Ammon's horn (tissue), 1 donor: ENCODE results near the gene LYPLAL1.
A peak's percentile ranks its signal among the peaks of the same experiment; 100 is the strongest.
"Not testable (repeated sequence)": the region's sequence is repeated elsewhere in the genome, so short reads cannot be mapped to it uniquely, and the experiment has no call there.

Source experiments
- DNase-seq: peaks from one replicate; pipeline ENCODE4 v3.0.0-alpha.2; 2016; ENCODE audit warnings: low spot score

LYPLAL1 gene

GRCh38 chr1:219163401-219163954 lies 10.2 kb upstream of the LYPLAL1 start:
- no peak for DNase-seq

- DNase-seq: no peak
These were observed 2.3 kb upstream of the LYPLAL1 start for GRCh38 chr1:219171192-219171935.

GRCh38 chr1:219172821-219173220 lies 857 bp upstream of the LYPLAL1 start:
- no peak for DNase-seq

- DNase-seq: no peak
These were observed 282 bp upstream of the LYPLAL1 start for GRCh38 chr1:219173434-219173757.

- peak; percentile 28 for DNase-seq
These were observed 958 bp downstream of the LYPLAL1 start for GRCh38 chr1:219174460-219175211.

- DNase-seq: no peak
These were observed 1.5 kb downstream of the LYPLAL1 start for GRCh38 chr1:219175212-219175564.

GRCh38 chr1:219176168-219176567 lies 2.5 kb downstream of the LYPLAL1 start:
- DNase-seq: no peak

GRCh38 chr1:219177363-219177762 lies 3.7 kb downstream of the LYPLAL1 start:
- no peak for DNase-seq

GRCh38 chr1:219177940-219178339 lies 4.3 kb downstream of the LYPLAL1 start:
- no peak for DNase-seq

GRCh38 chr1:219179293-219179692 lies 5.6 kb downstream of the LYPLAL1 start:
- no peak for DNase-seq

- DNase-seq: no peak
These were observed 10.7 kb downstream of the LYPLAL1 start for GRCh38 chr1:219184337-219184736.

GRCh38 chr1:219185486-219186117 lies 11.9 kb downstream of the LYPLAL1 start:
- no peak for DNase-seq

GRCh38 chr1:219188331-219188803 lies 14.7 kb downstream of the LYPLAL1 start:
- DNase-seq: no peak

- peak; percentile 15 for DNase-seq
These were observed 15.5 kb downstream of the LYPLAL1 start for GRCh38 chr1:219189021-219189824.

- DNase-seq: no peak
These were observed 16.3 kb downstream of the LYPLAL1 start for GRCh38 chr1:219189952-219190351.

- DNase-seq: no peak
These were observed 16.9 kb downstream of the LYPLAL1 start for GRCh38 chr1:219190605-219191004.

GRCh38 chr1:219195833-219196232 lies 22.2 kb downstream of the LYPLAL1 start:
- DNase-seq: not testable (repeated sequence)

- DNase-seq: no peak
These were observed 28.0 kb downstream of the LYPLAL1 start for GRCh38 chr1:219201656-219202055.

- no peak for DNase-seq
These were observed 28.9 kb downstream of the LYPLAL1 start for GRCh38 chr1:219202567-219202966.

- DNase-seq: no peak
These were observed 32.7 kb downstream of the LYPLAL1 start for GRCh38 chr1:219206350-219206749.

GRCh38 chr1:219209578-219209977 lies 35.9 kb downstream of the LYPLAL1 start:
- DNase-seq: no peak

GRCh38 chr1:219210067-219210466 lies 36.4 kb downstream of the LYPLAL1 start:
- DNase-seq: no peak
